OCI-M2 (cell line): ENCODE results near the gene ANOS1.
"Not testable (repeated sequence)": the region's sequence is repeated elsewhere in the genome, so short reads cannot be mapped to it uniquely, and the experiment has no call there.

Source experiments
- DNase-seq: peaks from one replicate; lab custom pipeline; 2025; ENCODE audit not compliant: unreplicated experiment; lab: John Stamatoyannopoulos, UW

ANOS1 gene

DNA sequence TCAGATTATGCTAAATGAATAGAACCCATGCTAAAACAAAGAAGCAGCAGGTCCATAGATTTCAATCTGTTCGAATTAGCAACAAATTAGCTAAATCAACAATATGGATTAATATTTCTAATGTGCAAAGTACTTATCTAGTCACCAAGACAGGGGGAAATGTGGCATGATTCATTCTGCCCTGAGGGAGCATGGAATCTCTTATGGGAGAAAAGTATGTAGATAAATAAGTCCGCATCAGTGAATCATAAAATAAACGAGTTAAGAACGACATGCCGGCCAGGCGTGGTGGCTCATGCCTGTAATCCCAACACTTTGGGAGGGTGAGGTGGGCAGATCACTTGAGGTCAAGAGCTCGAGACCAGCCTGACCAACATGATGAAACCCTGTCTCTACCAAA, 102.1 kb downstream of the ANOS1 start:
- no peak for DNase-seq

- DNase-seq, result no peak
These were observed 104.1 kb downstream of the ANOS1 start for GRCh38 chrX:8627796-8628195.

DNA sequence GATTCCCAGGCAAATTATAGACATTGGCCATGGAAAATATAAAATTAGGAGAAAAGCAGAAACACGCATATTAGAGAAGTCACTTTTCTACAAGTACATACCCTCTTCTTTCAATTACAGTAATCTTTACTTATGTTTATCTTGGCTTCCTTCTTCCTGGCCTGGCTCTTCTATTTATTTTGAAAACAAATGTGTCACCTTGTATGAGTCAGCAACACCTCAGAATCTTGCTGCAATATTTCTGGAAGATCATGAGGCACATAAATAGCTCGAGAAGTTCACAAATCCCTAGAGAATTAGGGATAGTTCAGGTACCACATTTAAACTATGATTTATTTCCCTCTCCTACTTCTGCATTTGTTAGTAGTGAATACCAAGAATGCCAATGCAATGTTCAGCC, 124.6 kb downstream of the ANOS1 start:
- DNase-seq, result no peak

GRCh38 chrX:8604131-8604530, 127.8 kb downstream of the ANOS1 start:
- DNase-seq, result no peak

DNA sequence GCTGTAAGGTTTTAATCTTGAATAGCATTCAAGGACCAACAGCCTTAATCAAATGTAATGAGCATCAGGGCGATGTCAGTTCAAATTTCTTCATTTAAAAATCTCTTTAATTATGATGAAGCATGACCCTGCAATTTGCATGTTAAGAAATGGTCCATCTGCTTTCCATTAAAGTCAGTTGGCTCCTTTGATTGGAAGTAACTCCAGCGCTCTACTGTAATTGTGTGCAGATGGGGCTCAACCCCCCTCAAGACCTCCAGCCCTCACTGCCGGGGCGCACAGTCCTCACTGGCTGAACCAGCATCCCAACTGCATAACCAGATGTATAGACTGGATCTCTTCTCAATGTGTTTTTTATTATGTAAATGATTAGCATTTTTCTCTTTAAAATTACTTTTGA, 140.4 kb downstream of the ANOS1 start:
- DNase-seq, result no peak

GRCh38 chrX:8586953-8587352, 145.0 kb downstream of the ANOS1 start:
- no peak for DNase-seq

DNA sequence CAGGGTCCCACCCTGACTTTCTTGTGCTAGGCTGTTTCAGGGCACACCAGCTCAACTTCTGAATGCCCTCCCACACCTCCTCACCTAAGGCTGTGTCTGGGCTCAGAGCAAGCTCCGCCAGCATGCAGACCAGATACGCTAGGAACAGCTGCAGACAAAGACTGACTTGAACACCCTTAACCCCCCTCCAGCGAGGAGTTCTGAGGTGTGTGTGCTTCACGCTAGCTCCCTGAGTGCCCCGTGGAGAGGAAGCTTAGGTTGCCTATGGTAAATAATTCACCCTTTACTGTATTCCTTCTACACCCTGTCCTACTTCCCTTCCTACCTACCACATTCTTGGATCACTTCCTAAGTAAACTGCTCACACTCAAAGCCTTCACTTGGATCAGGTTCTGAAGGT, 152.3 kb downstream of the ANOS1 start:
- no peak for DNase-seq

- no peak for DNase-seq
These were observed 155.1 kb downstream of the ANOS1 start for GRCh38 chrX:8576821-8577220.

- DNase-seq, result no peak
These were observed 166.2 kb downstream of the ANOS1 start for GRCh38 chrX:8565729-8566128.

GRCh38 chrX:8548446-8548845, 183.5 kb downstream of the ANOS1 start:
- no peak for DNase-seq

GRCh38 chrX:8546715-8547114, 185.2 kb downstream of the ANOS1 start:
- no peak for DNase-seq

GRCh38 chrX:8520791-8521190, 211.1 kb downstream of the ANOS1 start:
- no peak for DNase-seq

DNA sequence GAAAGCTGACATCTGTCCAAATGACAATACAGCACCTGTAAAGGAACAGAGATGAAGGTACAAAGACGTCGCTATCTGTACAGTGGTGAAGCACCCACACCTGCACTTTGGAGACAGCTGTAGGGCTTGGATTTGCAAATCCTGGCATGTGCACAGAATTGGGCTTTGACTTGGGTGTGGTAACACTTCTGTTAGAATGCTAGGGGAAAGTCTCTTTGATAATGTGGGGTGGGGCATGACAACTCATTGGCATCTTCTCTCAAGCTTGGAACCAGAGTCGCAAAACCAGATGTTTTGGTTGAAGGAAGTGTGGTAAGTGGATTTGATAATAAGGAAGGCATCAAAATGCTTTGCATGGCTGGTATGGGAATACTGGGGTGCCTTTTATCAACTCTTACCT, 211.8 kb downstream of the ANOS1 start:
- no peak for DNase-seq

DNA sequence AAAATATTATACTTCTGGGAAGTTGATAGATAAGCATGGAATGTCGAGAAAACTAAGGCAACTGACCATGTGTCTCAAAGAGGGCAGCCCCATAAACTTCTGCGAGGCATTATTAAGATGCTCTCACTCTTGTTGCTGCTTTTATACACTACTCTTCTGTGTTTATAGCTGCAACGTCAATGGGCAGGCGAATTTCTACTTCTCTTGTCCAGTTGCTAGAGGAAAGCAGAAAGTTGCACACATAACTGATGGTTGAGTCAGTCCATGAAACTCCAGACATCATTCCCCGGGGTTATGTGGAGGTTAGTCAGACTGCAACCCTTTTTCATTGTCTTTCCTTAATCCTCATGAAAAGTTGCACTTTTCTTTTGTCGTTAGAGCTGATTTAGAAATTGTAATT, 227.5 kb downstream of the ANOS1 start:
- no peak for DNase-seq

GRCh38 chrX:8502101-8502500, 229.8 kb downstream of the ANOS1 start:
- DNase-seq, result not testable (repeated sequence)

DNA sequence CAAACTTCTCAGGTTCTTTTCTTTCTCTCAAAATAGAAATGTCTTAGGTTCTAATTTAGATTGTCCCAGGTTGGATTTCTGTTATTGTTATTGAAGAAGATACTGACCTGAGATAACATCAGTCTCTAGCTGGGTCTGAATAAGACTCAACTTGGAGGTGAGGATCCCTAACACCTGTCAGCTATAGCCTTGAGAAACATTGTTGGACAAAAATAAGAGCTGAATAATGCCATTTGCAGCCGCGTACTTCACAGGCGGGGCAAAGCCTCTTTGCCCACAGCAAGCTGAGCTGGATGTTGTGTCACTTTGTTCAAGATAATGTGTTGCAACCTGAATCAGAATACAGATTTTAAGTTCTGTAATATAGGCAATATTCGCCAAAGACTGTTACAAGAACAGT, 231.7 kb downstream of the ANOS1 start:
- DNase-seq, result no peak

- DNase-seq, result not testable (repeated sequence)
These were observed 236.9 kb downstream of the ANOS1 start for GRCh38 chrX:8495036-8495435.

DNA sequence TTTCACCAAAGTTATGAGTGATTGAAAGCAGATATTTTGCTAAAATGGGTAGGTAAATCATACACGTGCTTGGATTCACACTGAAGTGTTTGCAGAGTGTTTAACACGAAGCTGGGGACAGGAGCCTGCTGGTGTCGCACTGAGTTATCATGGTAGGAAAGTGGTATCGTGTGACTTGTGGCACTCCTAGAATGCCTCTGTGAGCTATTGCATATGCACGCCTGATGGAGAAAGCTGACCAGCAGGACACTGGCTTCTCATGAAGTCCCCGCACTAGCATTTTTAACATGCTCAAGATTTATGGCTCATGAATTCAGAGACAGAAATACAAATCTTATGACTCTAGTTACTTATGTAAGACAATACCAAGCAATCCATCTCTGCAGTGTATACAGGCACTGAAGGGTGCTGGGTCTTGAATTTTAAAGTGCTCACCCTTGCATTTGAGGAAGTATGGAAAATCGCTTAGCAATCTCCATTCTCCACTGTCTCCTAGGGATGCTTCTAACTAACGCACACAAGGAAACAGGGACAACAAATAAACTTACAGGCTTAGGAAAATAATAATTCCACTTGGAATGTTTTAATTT, 247.5 kb downstream of the ANOS1 start:
- no peak for DNase-seq
